B cell (primary cell): ENCODE data around the gene SNAP47. TPM values are rescaled to one million over a fixed set of nuclear protein-coding genes. Genes with fewer than 3 reads are reported as not detected.

ENCODE experiments used
- ATAC-seq: fragments of 200-7000 bp; cut with Tn5 transposase; one replicate; pipeline ENCODE4 v1.10.0; 2021; ENCODE audit warnings: low read depth, mild to moderate bottlenecking, moderate number of reproducible peaks, moderate library complexity
- CTCF ChIA-PET: fragments of 350-600 bp; sonication (Branson Sonifier 250); formaldehyde crosslinking; loops from one replicate; lab custom pipeline; 2021; ENCODE audit warnings: antibody characterized with exemption, inconsistent platforms; lab: Charles Lee
- POLR2A ChIA-PET: fragments of 350-600 bp; sonication (Branson Sonifier 250); formaldehyde crosslinking; loops from one replicate; lab custom pipeline; 2021; ENCODE audit warnings: antibody characterized with exemption; lab: Charles Lee
- DNase-seq: peaks from one replicate; pipeline ENCODE4 v3.0.0; 2013
- H2AFZ ChIP-seq: 2 replicates; pipeline ENCODE4 v1.6.1; 2012; ENCODE audit warnings: mild to moderate bottlenecking, low read depth, low read length; ENCODE audit not compliant: insufficient read depth, poor library complexity, severe bottlenecking
- H3K27ac ChIP-seq, 2 donors: 1 replicate in 1 of 2; 2 replicates in 1 of 2; pipeline ENCODE4 v1.5.1; 2012 to 2013; ENCODE audit warnings: low read length in 2 of 2, mild to moderate bottlenecking in 2 of 2, moderate library complexity in 1 of 2
- H3K27me3 ChIP-seq, 4 experiments: fragments of 200-600 bp in 1 of 4; sonication (generic) in 1 of 4; replicated peaks in 1 of 4; 1 replicate in 2 of 4; 2 replicates in 2 of 4; pipeline versions ENCODE4 v1.6.1 to v1.7.0; 2013 to 2016; ENCODE audit warnings: low read length in 3 of 4, mild to moderate bottlenecking in 2 of 4, mixed read lengths in 1 of 4, moderate library complexity in 1 of 4; ENCODE audit not compliant: insufficient read depth in 4 of 4, control insufficient read depth in 3 of 4; ENCODE audit errors: control extremely low read depth in 1 of 4
- H3K36me3 ChIP-seq, 2 experiments: replicated peaks in 1 of 2; 1 replicate in 1 of 2; 2 replicates in 1 of 2; pipeline versions ENCODE4 v1.6.1 to v1.7.1; 2013; ENCODE audit warnings: low read length in 1 of 2; ENCODE audit not compliant: insufficient read depth in 2 of 2, control insufficient read depth in 1 of 2; ENCODE audit errors: control extremely low read depth in 1 of 2, extremely low read depth in 1 of 2
- H3K4me1 ChIP-seq, 2 donors: fragments of 200-600 bp in 1 of 2; sonication (generic) in 1 of 2; 1 replicate in 1 of 2; 2 replicates in 1 of 2; pipeline versions ENCODE4 v1.5.1 to v1.6.1; 2013 to 2017; ENCODE audit warnings: low read length in 2 of 2; ENCODE audit not compliant: control insufficient read depth in 2 of 2, insufficient read depth in 2 of 2
- H3K4me2 ChIP-seq: replicated peaks from 2 replicates; pipeline ENCODE3; 2012; ENCODE audit warnings: mild to moderate bottlenecking, low read depth, low read length; ENCODE audit not compliant: poor library complexity, severe bottlenecking
- H3K4me3 ChIP-seq, 5 experiments: fragments of 200-600 bp in 1 of 5; sonication (generic) in 1 of 5; 1 replicate in 3 of 5; 2 replicates in 2 of 5; pipeline versions ENCODE4 v1.5.1 to v1.7.0; 2011 to 2016; ENCODE audit warnings: low read length in 4 of 5, mild to moderate bottlenecking in 4 of 5, low read depth in 2 of 5, control low read depth in 1 of 5, moderate library complexity in 1 of 5; ENCODE audit not compliant: insufficient read depth in 1 of 5; ENCODE audit errors: control extremely low read depth in 1 of 5, extremely low read depth in 1 of 5
- H3K79me2 ChIP-seq: fragments of 200-600 bp; sonication (generic); one replicate; pipeline ENCODE4 v1.6.0; 2016; ENCODE audit warnings: low read length; ENCODE audit not compliant: control insufficient read depth, insufficient read depth
- H3K9ac ChIP-seq: fragments of 200-600 bp; sonication (generic); 2 replicates; pipeline ENCODE4 v1.6.1; 2017; ENCODE audit warnings: mild to moderate bottlenecking, low read length, moderate library complexity
- H3K9me3 ChIP-seq, 3 donors: one replicate each; pipeline versions ENCODE4 v1.6.1 to v1.7.1; 2013; ENCODE audit warnings: low read length in 2 of 3; ENCODE audit not compliant: control insufficient read depth in 2 of 3, insufficient read depth in 1 of 3; ENCODE audit errors: control extremely low read depth in 1 of 3
- H4K20me1 ChIP-seq: 2 replicates; pipeline ENCODE4 v1.6.0; 2012; ENCODE audit warnings: mild to moderate bottlenecking, low read length; ENCODE audit not compliant: insufficient read depth, control insufficient read depth, poor library complexity, severe bottlenecking
- H3K27ac Mint-ChIP-seq: one replicate; pipeline ENCODE4 v1.8.0; 2021; ENCODE audit warnings: mixed read lengths
- H3K27me3 Mint-ChIP-seq: one replicate; pipeline ENCODE4 v1.8.0; 2021; ENCODE audit warnings: mixed read lengths
- H3K4me1 Mint-ChIP-seq: one replicate; pipeline ENCODE4 v1.8.0; 2021; ENCODE audit warnings: mixed read lengths
- H3K4me3 Mint-ChIP-seq: one replicate; pipeline ENCODE4 v1.8.0; 2021; ENCODE audit warnings: mixed read lengths
- H3K9me3 Mint-ChIP-seq: one replicate; pipeline ENCODE4 v1.8.0; 2022; ENCODE audit warnings: mixed read lengths; ENCODE audit not compliant: insufficient read depth
- CTCF ChIP-seq: fragments of 200-600 bp; IDR thresholded peaks from one replicate; pipeline ENCODE4 v1.8.0; 2022; ENCODE audit warnings: antibody characterized with exemption, mild to moderate bottlenecking
- EZH2 ChIP-seq: IDR thresholded peaks from 2 replicates; pipeline ENCODE4 v1.6.1; 2012; ENCODE audit warnings: borderline replicate concordance, low read depth, mild to moderate bottlenecking, moderate library complexity, low read length; ENCODE audit not compliant: insufficient read depth, poor library complexity, severe bottlenecking
- WGBS: methylation state at CpG from one replicate; pipeline ENCODE4 v1.1.5; 2013; ENCODE audit warnings: missing lambda C conversion rate; ENCODE audit not compliant: insufficient coverage; 5-methylcytosine and 5-hydroxymethylcytosine counted together
- intact Hi-C: fragments of 100-400 bp; cut with micrococcal nuclease; formaldehyde crosslinking; loops from one replicate; pipeline ENCODE4 v1.10.0; 2022
- polyA plus RNA-seq: library from polyadenylated mRNA; depleted of rRNA; stranded (reverse); fragments of >200 nt; gene quantifications from 2 replicates; pipeline ENCODE4 v1.2.3, GENCODE V29; 2012
- total RNA-seq, 2 donors: library from RNA; stranded (reverse); fragments of 120-200 nt in 1 of 2; gene quantifications; 1 replicate in 1 of 2; 2 replicates in 1 of 2; pipeline versions ENCODE4 v1.2.3 to v1.2.4, GENCODE V29; 2013 to 2022

The SNAP47 gene
- total and polyA plus RNA-seq, 2 donors (not counting 1 experiment from before 2014, with no cell fraction given) = 25.6 to 34.9 TPM

DNA sequence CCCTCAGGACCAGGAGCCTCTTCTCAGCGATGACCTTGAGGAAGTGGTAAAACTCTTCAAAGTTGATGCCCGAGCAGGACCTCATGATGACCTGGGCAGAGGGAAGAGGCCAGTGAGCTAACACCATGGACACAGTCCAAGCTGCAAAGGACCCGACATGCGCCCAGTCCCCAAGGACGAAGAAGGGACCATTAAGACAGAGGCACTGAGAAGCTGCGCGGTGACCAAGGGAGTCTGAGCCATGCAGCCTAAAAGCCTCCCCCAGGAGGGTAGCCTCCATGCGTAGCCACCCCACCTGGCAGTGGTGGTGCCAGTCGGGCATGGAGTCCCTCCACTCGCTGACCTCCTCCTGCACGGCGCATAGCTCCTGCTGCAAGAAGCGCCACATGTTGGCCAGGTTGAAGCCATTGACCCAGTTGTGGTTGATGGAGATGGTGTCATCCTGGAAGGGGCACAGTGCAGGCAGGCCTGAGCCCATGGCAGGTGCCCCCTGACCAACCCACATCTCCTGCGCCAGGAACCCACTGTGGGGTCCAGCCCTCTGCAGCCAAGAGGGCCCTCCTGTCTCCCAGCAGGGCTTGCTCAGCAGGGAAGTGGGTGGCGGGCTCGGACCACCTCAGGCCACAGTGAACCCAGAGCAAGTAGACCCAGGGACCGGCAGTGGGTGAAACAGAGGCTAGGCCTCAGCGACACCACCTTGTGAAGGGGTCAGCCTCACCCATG, 2.5 kb upstream of the SNAP47 start:
- Histone ChIP-seq H3K27ac (no peak overlapping the region), H3K9me3 (peaks cover 0 to 3% (median 0%) of the 10 kb centered on the region in 3 donors), H3K4me1 (peaks cover 21 to 37% of the 10 kb centered on the region in 2 donors), H2AFZ (no peak overlapping the region), H3K36me3 (peaks cover 0 to 4% of the 10 kb centered on the region in 2 experiments), H3K9ac (no peak overlapping the region), H3K79me2 (peaks cover 40% of the 10 kb centered on the region), H3K4me2 (no peak overlapping the region), H4K20me1 (no peaks in the 10 kb centered on the region), H3K27me3 (no peaks in the 10 kb centered on the region), H3K4me3 (no peak overlapping the region)
- no peak for DNase-seq
- peak overlapping the region; percentile 72 for H3K4me3 Mint-ChIP-seq
- H3K9me3 Mint-ChIP-seq = no peaks in the 10 kb centered on the region
- WGBS = 93% methylated on average over 18 of the region's 18 CpGs
- TF ChIP-seq EZH2 = no peak
- TF ChIP-seq CTCF = no peak
- intact Hi-C loops = no loop called here
- peaks cover 44% of the 10 kb centered on the region for H3K4me1 Mint-ChIP-seq
- CTCF ChIA-PET = no interaction called here
- no peaks in the 10 kb centered on the region for H3K27me3 Mint-ChIP-seq
- H3K27ac Mint-ChIP-seq = peak overlapping the region; percentile 15
- no peak for ATAC-seq
- POLR2A ChIA-PET = no interaction called here

DNA sequence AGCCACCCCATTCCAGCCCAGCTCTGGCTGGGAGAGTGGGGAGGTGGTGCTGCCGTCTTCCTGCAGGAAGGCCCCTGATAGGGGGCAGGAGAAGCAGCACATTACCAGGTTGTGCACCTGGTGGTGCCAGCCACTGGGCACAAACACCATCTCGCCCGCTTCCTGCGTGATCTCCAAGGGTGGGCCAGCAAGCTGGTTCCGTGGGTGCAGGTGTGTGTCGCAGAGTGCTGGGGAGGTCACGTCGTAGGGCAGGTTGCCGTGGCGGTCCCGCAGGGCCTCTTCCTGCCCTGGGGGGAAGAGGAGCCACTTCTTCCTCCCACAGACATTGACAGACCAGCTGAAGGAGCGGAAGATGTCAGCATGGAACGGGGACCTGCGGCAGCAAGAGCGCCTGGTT, 1.9 kb upstream of the SNAP47 start:
- POLR2A ChIA-PET = no interaction called here
- no peaks in the 10 kb centered on the region for H3K27me3 Mint-ChIP-seq
- H4K20me1 ChIP-seq = no peaks in the 10 kb centered on the region
- CTCF ChIA-PET = interaction anchor here (0.9 kb wide), 1 partner anchor 29 kb away, joined by 4 read pairs; no protein-coding TSS in a partner anchor
- H3K27me3 ChIP-seq = no peaks in the 10 kb centered on the region
- H3K27ac ChIP-seq = no peak overlapping the region
- TF ChIP-seq CTCF = no peak
- no peak for TF ChIP-seq EZH2
- H3K4me1 ChIP-seq = peaks cover 20 to 33% of the 10 kb centered on the region in 2 donors
- H3K4me1 Mint-ChIP-seq = peaks cover 40% of the 10 kb centered on the region
- no peak overlapping the region for H3K9ac ChIP-seq
- no peak overlapping the region for H3K4me2 ChIP-seq
- no peak overlapping the region for H3K27ac Mint-ChIP-seq
- peaks cover 0 to 4% of the 10 kb centered on the region in 2 experiments for H3K36me3 ChIP-seq
- H3K4me3 ChIP-seq = no peak overlapping the region
- intact Hi-C loops = no loop called here
- H3K4me3 Mint-ChIP-seq = peak overlapping the region; percentile 72
- ATAC-seq (no peak), DNase-seq (no peak)
- peaks cover 0 to 3% (median 0%) of the 10 kb centered on the region in 3 donors for H3K9me3 ChIP-seq
- WGBS = 87% methylated on average over 6 of the region's 15 CpGs
- H2AFZ ChIP-seq = no peak overlapping the region
- peaks cover 45% of the 10 kb centered on the region for H3K79me2 ChIP-seq
- no peaks in the 10 kb centered on the region for H3K9me3 Mint-ChIP-seq
